ENCODE measurements around the gene SIM2.

GRCh38 chr21:36663033-36663855, 35.7 kb upstream of the SIM2 start:
- no peak for TF ChIP-seq REST (IDR thresholded peaks at IDR 0.05; ENCODE audit: low read depth)
- TF ChIP-seq CTCF (IDR thresholded peaks at IDR 0.05 in 2 of 3, conservative IDR thresholded peaks at IDR 0.05 in 1 of 3; ENCODE audit: borderline replicate concordance in 1 of 3, insufficient read depth in 1 of 3, low read depth in 2 of 3, low read length in 2 of 3) = no peak
- TF ChIP-seq ATF3 (IDR thresholded peaks at IDR 0.05) = no peak
- TF ChIP-seq ZBTB33 (IDR thresholded peaks at IDR 0.05; ENCODE audit: extremely low read depth, insufficient replicate concordance, low read length) = no peak
- TF ChIP-seq EZH2 (IDR thresholded peaks at IDR 0.05) = no peak
- TF ChIP-seq EGR1 (IDR thresholded peaks at IDR 0.05; ENCODE audit: low read depth) = no peak
- no peak for TF ChIP-seq TCF7L2 (IDR thresholded peaks at IDR 0.05; ENCODE audit: borderline replicate concordance, extremely low read depth, insufficient read depth, insufficient read length)
- no peak for TF ChIP-seq EZH2phosphoT487 (IDR thresholded peaks at IDR 0.05; ENCODE audit: borderline replicate concordance)
- TF ChIP-seq POLR2A (IDR thresholded peaks at IDR 0.05; ENCODE audit: borderline replicate concordance, extremely low read depth, insufficient read depth, insufficient read length) = no peak
